Cardiac muscle cell (in vitro differentiated cells and primary cell): Measurements from ENCODE around the gene RHOD. TPM values are rescaled to one million over a fixed set of nuclear protein-coding genes. Genes with fewer than 3 reads are reported as not detected.

Experiments used
- DNase-seq, 2 donors: peaks; one replicate each; pipeline versions ENCODE4 v3.0.0 to v3.0.0-alpha.2; 2010 to 2017; ENCODE audit warnings: low read depth in 1 of 2, low spot score in 1 of 2
- H3K27ac ChIP-seq: fragments of 200-600 bp; sonication (generic); 2 replicates; pipeline ENCODE4 v1.5.1; 2016
- H3K27me3 ChIP-seq: fragments of 200-600 bp; sonication (generic); 2 replicates; pipeline ENCODE4 v1.6.0; 2016; ENCODE audit warnings: control low read depth
- H3K36me3 ChIP-seq: fragments of 200-600 bp; sonication (generic); 2 replicates; pipeline ENCODE4 v1.5.1; 2016; ENCODE audit warnings: control low read depth
- H3K4me1 ChIP-seq: fragments of 200-600 bp; sonication (generic); 2 replicates; pipeline ENCODE4 v1.8.1; 2017; ENCODE audit warnings: low read depth, mild to moderate bottlenecking, mixed run types
- H3K4me3 ChIP-seq: fragments of 200-600 bp; sonication (generic); 2 replicates; pipeline ENCODE4 v1.5.1; 2016; ENCODE audit warnings: mild to moderate bottlenecking
- H3K9me3 ChIP-seq: fragments of 200-600 bp; sonication (generic); 2 replicates; pipeline ENCODE4 v1.5.1; 2017; ENCODE audit warnings: low read depth, mild to moderate bottlenecking, control low read depth
- CTCF ChIP-seq: IDR thresholded peaks from 2 replicates; pipeline ENCODE4 v1.5.1; 2012; ENCODE audit warnings: low read depth, mild to moderate bottlenecking, low read length
- polyA plus RNA-seq: library from polyadenylated mRNA; unstranded; fragments of >200 nt; fragmentation: Nextera tagmentation; extraction: Ambion mirVana; gene quantifications from 2 replicates; pipeline ENCODE4 v1.2.1, GENCODE V29; 2016
- total RNA-seq: library from RNA; depleted of rRNA; stranded (reverse); fragments of >200 nt; gene quantifications from 2 replicates; pipeline ENCODE4 v1.2.3, GENCODE V29; 2016

Gene RHOD
- total and polyA plus RNA-seq, 2 experiments from 2014 or later: 44.2 to 48.5 TPM

- H3K4me3 ChIP-seq: no peak overlapping the region
- no peaks in the 10 kb centered on the region for H3K4me1 ChIP-seq
- TF ChIP-seq CTCF: no peak
- DNase-seq: no peak
- H3K27me3 ChIP-seq: no peaks in the 10 kb centered on the region
- no peaks in the 10 kb centered on the region for H3K9me3 ChIP-seq
- no peaks in the 10 kb centered on the region for H3K36me3 ChIP-seq
- no peak overlapping the region for H3K27ac ChIP-seq
Observed at GRCh38 chr11:67015048-67015447, 41.6 kb upstream of the RHOD start.

GRCh38 chr11:67016550-67016949 lies 40.1 kb upstream of the RHOD start:
- Histone ChIP-seq H3K27ac (no peak overlapping the region), H3K27me3 (no peaks in the 10 kb centered on the region), H3K4me1 (no peaks in the 10 kb centered on the region), H3K9me3 (no peaks in the 10 kb centered on the region), H3K4me3 (no peak overlapping the region), H3K36me3 (no peaks in the 10 kb centered on the region)
- DNase-seq: no peak
- no peak for TF ChIP-seq CTCF

- Histone ChIP-seq H3K4me1 (no peaks in the 10 kb centered on the region), H3K9me3 (no peaks in the 10 kb centered on the region), H3K27ac (no peak overlapping the region), H3K27me3 (peaks cover 40% of the 10 kb centered on the region), H3K36me3 (no peaks in the 10 kb centered on the region), H3K4me3 (no peak overlapping the region)
- TF ChIP-seq CTCF: no peak
- DNase-seq: no peak
Observed at GRCh38 chr11:67020949-67021348, 35.7 kb upstream of the RHOD start.

- no peaks in the 10 kb centered on the region for H3K9me3 ChIP-seq
- DNase-seq: peak in 1 of 2 donors; percentile 70
Observed at GRCh38 chr11:67022341-67022933, 34.2 kb upstream of the RHOD start.

GRCh38 chr11:67022961-67023956 lies 33.4 kb upstream of the RHOD start, which contains the start of gene SYT12:
SYT12 (plus strand) TSS chr11:67023134; CDS start chr11:67030145, 7,011 bp downstream.
- no peaks in the 10 kb centered on the region for H3K4me1 ChIP-seq
- peak within 1 kb of the TSS; percentile 51 for H3K4me3 ChIP-seq
- H3K27ac ChIP-seq: no peak within 1 kb of the TSS
- no peak for TF ChIP-seq CTCF
- no peaks in the 10 kb centered on the region for H3K9me3 ChIP-seq
- H3K36me3 ChIP-seq: no peaks in the 10 kb centered on the region
- DNase-seq: peak; percentile 29 to 43
- peaks cover 40% of the 10 kb centered on the region for H3K27me3 ChIP-seq

More at GRCh38 chr11:67022341-67022933, 34.2 kb upstream of the RHOD start:
- no peaks in the 10 kb centered on the region for H3K4me1 ChIP-seq
- H3K27ac ChIP-seq: no peak overlapping the region
- H3K27me3 ChIP-seq: peaks cover 40% of the 10 kb centered on the region
- TF ChIP-seq CTCF: no peak
- H3K36me3 ChIP-seq: no peaks in the 10 kb centered on the region
- H3K4me3 ChIP-seq: peak overlapping the region; percentile 51
